ENCODE data around the gene DEFB112.

DEFB112 gene

DNA sequence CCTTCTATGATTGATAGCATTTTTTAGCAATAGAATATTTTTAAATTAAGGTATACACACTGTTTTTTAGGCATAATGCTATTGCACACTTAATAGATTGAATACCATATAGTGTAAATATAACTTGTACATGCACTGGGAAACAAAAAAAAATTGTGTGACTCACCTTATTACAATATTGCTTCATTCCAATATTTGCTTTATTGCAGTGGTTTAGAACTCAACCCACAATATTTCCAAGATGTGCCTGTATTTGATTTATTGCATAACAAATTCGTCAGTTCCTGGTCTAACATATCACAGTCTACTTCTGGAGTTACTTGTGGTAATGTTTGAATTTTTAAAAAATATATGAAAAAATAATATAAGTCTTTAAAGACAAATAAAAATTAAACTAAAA, 41.9 kb upstream of the DEFB112 start:
- DNase-seq (ENCODE audit: low read depth), result no peak
- no peak overlapping the region for H3K4me3 ChIP-seq (ENCODE audit: control insufficient read depth, low read depth, low read length)
- TF ChIP-seq, protein P1, sequence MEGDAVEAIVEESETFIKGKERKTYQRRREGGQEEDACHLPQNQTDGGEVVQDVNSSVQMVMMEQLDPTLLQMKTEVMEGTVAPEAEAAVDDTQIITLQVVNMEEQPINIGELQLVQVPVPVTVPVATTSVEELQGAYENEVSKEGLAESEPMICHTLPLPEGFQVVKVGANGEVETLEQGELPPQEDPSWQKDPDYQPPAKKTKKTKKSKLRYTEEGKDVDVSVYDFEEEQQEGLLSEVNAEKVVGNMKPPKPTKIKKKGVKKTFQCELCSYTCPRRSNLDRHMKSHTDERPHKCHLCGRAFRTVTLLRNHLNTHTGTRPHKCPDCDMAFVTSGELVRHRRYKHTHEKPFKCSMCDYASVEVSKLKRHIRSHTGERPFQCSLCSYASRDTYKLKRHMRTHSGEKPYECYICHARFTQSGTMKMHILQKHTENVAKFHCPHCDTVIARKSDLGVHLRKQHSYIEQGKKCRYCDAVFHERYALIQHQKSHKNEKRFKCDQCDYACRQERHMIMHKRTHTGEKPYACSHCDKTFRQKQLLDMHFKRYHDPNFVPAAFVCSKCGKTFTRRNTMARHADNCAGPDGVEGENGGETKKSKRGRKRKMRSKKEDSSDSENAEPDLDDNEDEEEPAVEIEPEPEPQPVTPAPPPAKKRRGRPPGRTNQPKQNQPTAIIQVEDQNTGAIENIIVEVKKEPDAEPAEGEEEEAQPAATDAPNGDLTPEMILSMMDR (IDR thresholded peaks at IDR 0.05; ENCODE audit: control insufficient read depth, insufficient read depth, low read depth, low read length, missing control alignments), result no peak

DNA sequence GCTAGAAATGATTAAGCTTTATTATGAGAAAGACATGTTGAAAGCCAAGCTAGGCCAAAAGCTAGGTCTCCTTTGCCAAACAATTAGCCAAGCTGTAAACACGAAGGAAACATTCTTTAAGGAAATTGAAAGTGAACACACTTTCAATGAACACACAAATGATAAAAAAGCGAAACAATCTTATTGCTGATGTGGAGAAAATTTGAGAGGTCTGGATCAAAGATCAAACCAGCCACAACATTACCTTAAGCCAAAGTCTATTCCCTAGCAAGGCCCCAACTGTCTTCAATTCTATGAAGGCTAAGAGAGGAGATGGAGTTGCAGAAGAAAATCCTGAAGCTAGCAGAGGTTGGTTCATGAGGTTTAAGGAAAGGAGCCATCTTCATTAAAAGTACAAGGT, 40.2 kb upstream of the DEFB112 start:
- DNase-seq (ENCODE audit: low read depth), result no peak
- no peak overlapping the region for H3K4me3 ChIP-seq (ENCODE audit: control insufficient read depth, low read depth, low read length)
- TF ChIP-seq, protein P1 (IDR thresholded peaks at IDR 0.05; ENCODE audit: control insufficient read depth, insufficient read depth, low read depth, low read length, missing control alignments), result no peak

DNA sequence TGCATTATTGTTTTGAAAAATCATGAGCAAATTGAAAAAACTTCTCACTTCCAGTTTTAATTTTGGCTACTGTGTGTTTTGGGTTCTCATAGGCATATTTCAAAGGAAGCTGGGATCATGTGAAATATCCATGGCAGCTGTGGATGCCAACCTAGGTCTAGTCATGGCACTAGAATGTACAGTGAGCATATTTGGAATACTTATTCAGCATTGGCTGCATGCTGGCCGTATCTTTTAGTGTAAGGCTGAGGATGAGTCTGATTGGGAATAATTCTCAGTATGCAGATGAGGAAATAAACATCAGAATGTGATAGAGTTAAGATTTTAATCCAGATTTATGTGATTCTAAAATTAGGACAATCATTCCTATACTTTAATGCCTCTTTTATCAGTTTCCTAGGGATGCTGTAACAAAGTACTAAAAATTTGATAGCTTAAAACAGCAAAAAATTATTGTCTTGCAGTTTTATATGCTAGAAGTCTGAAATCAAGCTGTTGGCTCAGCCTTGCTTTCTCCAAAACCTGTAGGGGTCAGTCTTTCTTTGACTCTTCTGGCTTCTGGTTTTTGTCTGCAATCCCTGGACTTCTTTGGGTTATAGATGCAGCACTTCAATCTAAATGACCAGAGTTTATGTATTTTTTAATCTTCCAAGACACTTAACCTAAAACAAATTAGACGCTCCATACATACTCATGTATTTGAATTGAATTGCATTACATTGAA, 37.7 kb upstream of the DEFB112 start:
- H3K4me3 ChIP-seq (ENCODE audit: control insufficient read depth, low read depth, low read length), result no peak overlapping the region
- DNase-seq (ENCODE audit: low read depth), result no peak
- TF ChIP-seq, protein P1 (IDR thresholded peaks at IDR 0.05; ENCODE audit: control insufficient read depth, insufficient read depth, low read depth, low read length, missing control alignments), result peak; percentile 2

DNA sequence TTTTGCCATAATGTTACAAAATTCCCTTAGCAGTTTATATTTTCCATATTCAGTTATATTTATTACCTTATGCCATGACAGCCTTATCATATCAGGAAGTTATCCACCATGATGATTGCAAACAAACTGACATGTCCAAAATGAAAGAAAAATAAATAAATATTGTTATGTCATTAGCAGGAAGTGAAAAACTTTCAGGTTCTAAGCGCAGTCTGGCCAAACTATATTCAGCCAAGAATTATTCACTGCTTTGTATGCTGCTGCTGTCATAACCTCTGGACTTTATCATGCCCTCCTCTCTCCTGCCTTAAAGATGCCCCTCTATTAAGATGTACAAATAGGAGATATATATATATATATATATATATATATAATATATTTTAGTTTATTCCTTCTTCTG, 27.7 kb upstream of the DEFB112 start:
- TF ChIP-seq, protein P1 (IDR thresholded peaks at IDR 0.05; ENCODE audit: control insufficient read depth, insufficient read depth, low read depth, low read length, missing control alignments), result no peak
- DNase-seq (ENCODE audit: low read depth), result no peak
- H3K4me3 ChIP-seq (ENCODE audit: control insufficient read depth, low read depth, low read length), result no peak overlapping the region

DNA sequence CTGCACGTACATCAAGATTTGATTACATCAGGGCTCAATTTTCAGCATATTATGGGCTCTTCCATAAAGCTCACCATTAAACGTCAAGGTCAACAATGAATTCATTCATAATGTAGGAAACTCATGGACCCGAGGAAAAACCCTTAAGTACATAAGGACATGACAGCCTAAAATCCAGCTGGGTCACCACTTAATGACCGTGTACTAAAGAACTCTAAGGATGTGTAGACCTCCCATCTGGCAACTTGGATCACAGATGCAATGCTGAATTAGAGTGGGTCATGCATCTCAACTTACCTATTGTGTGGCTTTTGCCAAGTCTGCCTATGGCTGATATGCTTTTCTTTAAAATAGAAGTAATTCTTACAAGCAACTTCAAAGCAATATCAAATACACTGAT, 26.7 kb upstream of the DEFB112 start:
- H3K4me3 ChIP-seq (ENCODE audit: control insufficient read depth, low read depth, low read length), result no peak overlapping the region
- TF ChIP-seq, protein P1 (IDR thresholded peaks at IDR 0.05; ENCODE audit: control insufficient read depth, insufficient read depth, low read depth, low read length, missing control alignments), result no peak
- no peak for DNase-seq (ENCODE audit: low read depth)

DNA sequence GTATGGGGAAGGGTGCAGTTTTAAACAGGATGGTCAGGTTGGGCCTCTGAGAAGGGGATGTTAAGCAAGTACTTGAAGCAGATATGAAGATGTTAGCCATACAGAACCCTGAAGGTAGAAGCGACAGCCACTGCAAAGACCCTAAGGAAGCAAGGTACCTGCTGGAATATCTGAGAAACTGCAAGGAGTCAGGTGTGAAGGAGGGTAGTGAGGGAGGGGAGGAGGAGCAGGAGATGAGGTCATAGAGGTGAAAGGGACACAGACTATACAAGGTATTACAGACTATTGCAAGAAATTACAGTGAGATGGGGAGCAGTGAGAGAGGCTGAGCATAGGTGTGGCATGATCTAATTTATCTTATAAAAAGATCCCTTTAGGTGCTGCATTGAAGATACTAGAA, 22.2 kb upstream of the DEFB112 start:
- TF ChIP-seq, protein P1 (IDR thresholded peaks at IDR 0.05; ENCODE audit: control insufficient read depth, insufficient read depth, low read depth, low read length, missing control alignments), result no peak
- DNase-seq (ENCODE audit: low read depth), result no peak
- no peak overlapping the region for H3K4me3 ChIP-seq (ENCODE audit: control insufficient read depth, low read depth, low read length)
